HFF-Myc (cell line): ENCODE data around the gene GLB1L2.

Experiments
- DNase-seq: peaks from one replicate; pipeline ENCODE4 v3.0.0-alpha.2; 2011; ENCODE audit warnings: low read depth; ENCODE audit errors: extremely low read depth
- H3K4me3 ChIP-seq: replicated peaks from 2 replicates; pipeline ENCODE4 v1.5.1; 2011; ENCODE audit warnings: low read depth, mild to moderate bottlenecking, control low read depth, low read length
- TF ChIP-seq, protein P1 (sequence below): IDR thresholded peaks from 2 replicates; pipeline ENCODE4 v1.5.1; 2012; ENCODE audit warnings: mild to moderate bottlenecking, low read depth, low read length, control low read depth; ENCODE audit errors: missing control alignments

Gene GLB1L2

GRCh38 chr11:134392953-134393615 is 61.3 kb downstream of the GLB1L2 start:
- no peak for DNase-seq
- no peak overlapping the region for H3K4me3 ChIP-seq
- TF ChIP-seq, protein P1, sequence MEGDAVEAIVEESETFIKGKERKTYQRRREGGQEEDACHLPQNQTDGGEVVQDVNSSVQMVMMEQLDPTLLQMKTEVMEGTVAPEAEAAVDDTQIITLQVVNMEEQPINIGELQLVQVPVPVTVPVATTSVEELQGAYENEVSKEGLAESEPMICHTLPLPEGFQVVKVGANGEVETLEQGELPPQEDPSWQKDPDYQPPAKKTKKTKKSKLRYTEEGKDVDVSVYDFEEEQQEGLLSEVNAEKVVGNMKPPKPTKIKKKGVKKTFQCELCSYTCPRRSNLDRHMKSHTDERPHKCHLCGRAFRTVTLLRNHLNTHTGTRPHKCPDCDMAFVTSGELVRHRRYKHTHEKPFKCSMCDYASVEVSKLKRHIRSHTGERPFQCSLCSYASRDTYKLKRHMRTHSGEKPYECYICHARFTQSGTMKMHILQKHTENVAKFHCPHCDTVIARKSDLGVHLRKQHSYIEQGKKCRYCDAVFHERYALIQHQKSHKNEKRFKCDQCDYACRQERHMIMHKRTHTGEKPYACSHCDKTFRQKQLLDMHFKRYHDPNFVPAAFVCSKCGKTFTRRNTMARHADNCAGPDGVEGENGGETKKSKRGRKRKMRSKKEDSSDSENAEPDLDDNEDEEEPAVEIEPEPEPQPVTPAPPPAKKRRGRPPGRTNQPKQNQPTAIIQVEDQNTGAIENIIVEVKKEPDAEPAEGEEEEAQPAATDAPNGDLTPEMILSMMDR = no peak

DNA sequence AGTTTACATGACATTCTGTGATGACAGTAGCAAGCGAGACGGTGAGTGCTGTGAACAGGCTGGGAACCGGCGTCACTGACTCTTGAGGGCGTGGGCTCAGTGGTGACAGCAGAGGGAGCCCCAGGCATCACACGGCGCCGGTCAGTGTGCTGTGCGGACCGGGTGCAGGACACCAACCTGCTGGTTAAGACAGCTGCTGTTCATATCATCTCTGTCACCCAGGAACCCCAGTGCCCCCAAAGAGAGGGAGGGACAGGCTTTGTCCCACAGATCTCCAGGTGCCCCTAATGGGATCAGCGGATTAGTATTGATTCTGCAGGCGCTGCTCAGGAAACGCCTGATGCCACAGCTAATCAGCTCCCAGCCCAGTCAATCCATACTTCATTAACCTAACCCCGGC is 61.9 kb downstream of the GLB1L2 start:
- no peak overlapping the region for H3K4me3 ChIP-seq
- TF ChIP-seq, protein P1 = no peak
- DNase-seq = no peak

- no peak overlapping the region for H3K4me3 ChIP-seq
- TF ChIP-seq, protein P1 = no peak
These were observed 62.5 kb downstream of the GLB1L2 start for GRCh38 chr11:134394311-134394710.

GRCh38 chr11:134395002-134395401 is 63.2 kb downstream of the GLB1L2 start:
- TF ChIP-seq, protein P1 = no peak
- no peak for DNase-seq

More at GRCh38 chr11:134394311-134394710, 62.5 kb downstream of the GLB1L2 start:
- DNase-seq = no peak

DNA sequence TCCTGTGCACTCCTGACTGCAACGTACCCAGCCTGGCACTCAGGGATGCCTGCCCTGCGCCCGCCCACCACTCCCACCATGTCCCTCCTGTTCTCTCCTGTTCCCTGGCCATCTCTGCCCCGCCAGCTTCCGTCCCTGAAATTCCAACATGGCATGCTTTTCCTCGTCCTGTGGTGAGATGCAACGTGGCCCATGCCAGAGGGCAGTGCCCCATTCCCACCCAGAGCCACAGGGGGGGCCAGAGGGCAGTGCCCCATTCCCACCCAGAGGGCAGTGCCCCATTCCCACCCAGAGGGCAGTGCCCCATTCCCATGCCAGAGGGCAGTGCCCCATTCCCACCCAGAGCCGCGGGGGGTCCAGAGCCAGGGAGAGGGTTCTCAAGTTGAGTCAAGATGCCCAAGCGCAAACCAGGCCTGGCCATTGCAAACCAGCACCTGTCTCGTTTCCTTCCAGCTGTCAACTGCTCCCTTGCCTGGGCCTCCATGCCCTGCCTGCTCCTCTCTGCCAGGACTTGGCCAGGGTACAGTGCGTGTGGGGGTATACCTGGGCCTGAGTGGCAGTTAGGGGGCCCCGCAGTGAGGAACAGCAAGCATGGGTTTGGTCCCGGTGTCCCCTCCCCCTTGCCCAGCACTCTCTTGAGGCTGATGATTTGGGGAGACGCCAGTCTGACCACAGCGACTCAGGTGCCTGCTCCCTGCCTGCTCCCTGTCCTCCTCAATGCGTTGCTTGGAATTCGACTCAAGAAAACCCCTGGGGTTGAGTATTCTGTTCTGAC is 65.7 kb downstream of the GLB1L2 start:
- DNase-seq = no peak
- TF ChIP-seq, protein P1 = no peak
- H3K4me3 ChIP-seq = no peak overlapping the region

More at GRCh38 chr11:134395002-134395401, 63.2 kb downstream of the GLB1L2 start:
- no peak overlapping the region for H3K4me3 ChIP-seq

DNA sequence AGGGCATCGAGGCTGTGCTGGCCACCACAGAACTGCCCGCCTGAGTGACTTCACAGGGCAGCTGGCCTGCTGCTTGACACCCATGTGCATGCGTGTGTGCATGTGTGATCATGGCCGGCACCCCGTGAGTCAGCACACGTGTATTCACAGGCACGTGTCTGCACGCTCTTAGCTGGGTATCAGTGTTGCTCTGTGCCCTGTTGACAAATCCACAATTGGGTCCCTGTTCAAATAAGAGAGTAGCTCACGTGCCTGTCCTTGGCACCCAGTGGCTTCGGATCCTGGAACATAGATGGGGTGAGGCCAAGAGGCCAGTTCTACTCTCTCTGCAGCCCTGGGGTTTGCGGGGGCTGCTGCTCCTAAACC is 66.3 kb downstream of the GLB1L2 start:
- H3K4me3 ChIP-seq = no peak overlapping the region
- no peak for DNase-seq
- TF ChIP-seq, protein P1 = no peak
